Glomerular endothelial cell (primary cell): ENCODE measurements around the gene HSP90AB1. TPM values are rescaled to one million over a fixed set of nuclear protein-coding genes. Genes with fewer than 3 reads are reported as not detected.

ENCODE experiments used
- DNase-seq: peaks from one replicate; pipeline ENCODE4 v3.0.0-alpha.2; 2011; ENCODE audit warnings: low read depth, low spot score; ENCODE audit errors: extremely low read depth
- total RNA-seq: library from RNA; depleted of rRNA; stranded (reverse); fragments of >200 nt; gene quantifications from 2 replicates; pipeline ENCODE4 v1.2.3, GENCODE V29; 2015

HSP90AB1 gene
- total RNA-seq, 1 donor from 2014 or later: 1,001 TPM

DNA sequence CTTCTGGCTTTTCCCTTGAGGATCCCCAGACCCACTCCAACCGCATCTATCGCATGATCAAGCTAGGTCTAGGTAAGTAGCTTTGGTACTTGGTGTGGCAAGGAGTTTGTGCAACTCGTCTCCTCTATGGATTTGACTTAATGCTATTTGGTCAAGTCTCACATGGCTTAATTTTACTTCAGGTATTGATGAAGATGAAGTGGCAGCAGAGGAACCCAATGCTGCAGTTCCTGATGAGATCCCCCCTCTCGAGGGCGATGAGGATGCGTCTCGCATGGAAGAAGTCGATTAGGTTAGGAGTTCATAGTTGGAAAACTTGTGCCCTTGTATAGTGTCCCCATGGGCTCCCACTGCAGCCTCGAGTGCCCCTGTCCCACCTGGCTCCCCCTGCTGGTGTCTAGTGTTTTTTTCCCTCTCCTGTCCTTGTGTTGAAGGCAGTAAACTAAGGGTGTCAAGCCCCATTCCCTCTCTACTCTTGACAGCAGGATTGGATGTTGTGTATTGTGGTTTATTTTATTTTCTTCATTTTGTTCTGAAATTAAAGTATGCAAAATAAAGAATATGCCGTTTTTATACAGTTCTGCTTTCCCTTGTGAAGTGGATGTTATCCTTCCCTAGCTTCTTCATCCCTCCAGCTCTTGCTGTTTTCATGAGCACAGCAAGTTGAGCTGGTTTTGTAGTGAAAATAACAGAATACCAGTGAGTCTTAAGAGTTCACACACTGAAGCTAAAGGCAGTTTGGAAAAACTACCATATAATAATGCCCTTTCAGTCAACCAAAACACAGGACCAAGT is 6.6 kb downstream of the HSP90AB1 start:
- no peak for DNase-seq

DNA sequence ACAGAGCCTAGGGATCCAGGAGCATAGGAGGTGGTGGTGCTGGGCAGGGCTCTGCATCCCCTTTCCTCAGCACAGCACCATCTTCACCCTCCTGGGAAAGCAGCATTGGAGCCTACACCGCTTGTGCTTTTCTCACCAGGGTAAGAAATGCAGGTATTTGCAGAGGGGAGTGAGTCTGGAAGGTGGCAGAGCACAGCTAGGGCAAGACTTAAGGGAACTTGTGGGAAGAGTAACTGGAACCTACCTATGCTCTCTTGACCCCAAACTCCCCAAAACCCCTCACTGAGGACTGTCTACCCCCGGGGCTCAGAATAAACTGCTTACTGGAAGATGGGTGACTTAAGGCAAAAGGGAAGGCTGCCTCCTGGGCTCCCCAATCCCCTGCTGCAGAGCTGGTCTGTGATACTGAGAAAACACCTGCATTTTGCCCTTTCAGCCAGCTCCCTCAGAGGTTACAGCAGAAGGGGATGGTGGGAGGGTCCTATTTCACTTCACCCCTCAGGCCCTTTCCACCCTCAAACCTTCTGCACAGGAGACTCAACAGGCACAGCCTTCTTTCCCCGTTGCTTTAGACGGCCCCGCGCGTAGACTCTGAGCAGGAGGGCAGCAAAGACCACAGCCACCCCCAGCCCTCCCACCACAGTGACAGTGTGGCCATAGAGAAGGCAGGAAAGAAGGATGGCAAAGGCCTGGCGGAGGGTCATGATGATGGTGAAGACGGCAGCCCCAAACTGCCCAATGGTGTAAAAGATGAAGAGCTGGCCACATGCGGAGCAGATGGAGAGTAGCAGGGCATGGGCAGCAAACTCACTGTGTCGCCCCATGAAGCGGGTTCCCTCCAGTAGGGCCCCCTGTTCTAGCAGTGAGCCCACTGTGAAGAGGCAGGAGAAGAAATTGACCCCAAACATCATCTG is 7.5 kb downstream of the HSP90AB1 start:
- DNase-seq: no peak

DNA sequence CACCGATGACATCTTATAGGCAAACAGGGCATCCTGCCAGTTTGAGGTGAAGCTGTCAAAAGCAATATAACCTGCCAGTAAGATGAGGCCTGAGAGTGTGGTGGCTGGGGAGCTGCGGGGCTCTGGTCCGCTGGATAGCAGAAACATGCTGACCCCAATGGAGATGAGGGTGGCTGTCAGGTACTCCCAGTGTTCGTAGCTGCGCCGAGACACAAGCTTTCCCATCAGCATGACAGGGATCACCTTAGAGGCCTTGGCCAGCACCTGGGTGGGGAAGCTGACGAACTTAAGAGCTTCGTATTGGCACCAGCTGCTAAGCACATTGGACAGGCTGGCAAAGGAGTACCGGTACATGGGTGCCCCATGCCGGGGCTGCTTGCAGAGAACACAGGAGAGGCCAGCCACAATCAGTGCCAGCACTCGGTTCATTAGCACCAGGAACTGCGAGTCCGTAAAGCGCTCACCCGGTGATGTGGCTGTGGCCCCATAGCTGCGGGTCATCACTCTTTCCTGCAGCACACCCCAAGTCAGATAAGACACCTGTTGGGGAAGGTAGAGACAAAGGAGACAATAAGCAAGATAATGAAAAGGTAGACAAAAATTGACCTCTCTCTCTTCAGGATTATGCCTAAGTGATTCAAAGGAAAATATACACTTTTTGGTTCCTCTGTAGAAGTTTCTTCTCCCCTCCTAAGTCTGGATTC is 8.4 kb downstream of the HSP90AB1 start:
- DNase-seq: no peak

DNA sequence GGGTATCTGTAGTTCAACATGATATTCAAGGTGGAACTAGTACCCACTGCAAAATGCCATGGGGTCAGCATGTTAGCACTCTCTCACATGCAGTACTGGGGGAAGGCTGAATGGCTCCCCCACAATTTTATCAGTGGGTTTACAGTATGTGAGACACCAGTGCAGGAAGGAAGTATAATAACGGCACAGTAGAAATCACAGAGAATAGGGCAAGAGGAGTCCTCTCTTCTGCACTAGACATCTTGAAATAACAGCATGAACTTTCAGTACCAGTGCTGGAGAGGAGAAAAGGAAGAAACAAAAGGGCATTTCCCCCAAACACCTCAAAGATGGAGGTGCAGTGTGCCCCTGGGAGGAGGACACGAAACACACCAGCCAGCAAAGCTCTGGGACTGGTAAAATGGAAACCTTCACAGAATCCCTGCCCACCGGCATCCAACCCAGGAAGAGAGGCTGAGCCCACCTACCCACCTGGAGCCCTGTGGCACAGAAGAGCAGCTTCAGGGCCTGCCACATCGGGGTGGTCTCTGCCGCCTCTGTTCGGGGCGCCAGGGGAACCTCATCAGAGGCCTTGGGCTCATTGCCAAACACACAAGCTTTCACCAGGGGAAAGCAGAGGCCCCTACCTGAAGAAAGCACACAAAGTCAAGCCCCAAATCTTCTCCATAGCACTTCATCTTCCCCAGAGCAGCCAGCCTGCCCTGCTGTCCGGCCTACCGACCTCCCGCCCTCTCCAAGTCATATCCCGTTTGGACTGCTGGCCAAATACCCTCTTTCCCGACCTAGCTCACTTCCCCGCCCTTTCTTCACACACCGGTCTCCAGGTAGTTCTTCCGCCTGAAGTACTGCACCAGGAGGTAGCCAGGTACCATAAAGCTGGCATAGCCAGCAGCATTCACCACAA is 9.2 kb downstream of the HSP90AB1 start:
- no peak for DNase-seq

DNA sequence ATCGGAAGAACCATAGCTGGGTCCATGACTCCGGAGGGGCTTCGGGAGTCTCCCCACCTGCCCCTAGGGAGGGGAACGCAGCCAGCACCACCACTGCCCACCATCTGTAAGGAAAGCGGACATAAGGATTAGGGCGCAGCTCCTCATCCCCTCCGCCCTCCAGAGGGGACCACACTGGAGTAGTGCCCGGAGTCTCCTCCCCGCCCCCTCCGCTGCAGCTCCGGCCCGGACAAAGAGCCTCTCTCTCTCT is 9.8 kb downstream of the HSP90AB1 start:
- DNase-seq: no peak

DNA sequence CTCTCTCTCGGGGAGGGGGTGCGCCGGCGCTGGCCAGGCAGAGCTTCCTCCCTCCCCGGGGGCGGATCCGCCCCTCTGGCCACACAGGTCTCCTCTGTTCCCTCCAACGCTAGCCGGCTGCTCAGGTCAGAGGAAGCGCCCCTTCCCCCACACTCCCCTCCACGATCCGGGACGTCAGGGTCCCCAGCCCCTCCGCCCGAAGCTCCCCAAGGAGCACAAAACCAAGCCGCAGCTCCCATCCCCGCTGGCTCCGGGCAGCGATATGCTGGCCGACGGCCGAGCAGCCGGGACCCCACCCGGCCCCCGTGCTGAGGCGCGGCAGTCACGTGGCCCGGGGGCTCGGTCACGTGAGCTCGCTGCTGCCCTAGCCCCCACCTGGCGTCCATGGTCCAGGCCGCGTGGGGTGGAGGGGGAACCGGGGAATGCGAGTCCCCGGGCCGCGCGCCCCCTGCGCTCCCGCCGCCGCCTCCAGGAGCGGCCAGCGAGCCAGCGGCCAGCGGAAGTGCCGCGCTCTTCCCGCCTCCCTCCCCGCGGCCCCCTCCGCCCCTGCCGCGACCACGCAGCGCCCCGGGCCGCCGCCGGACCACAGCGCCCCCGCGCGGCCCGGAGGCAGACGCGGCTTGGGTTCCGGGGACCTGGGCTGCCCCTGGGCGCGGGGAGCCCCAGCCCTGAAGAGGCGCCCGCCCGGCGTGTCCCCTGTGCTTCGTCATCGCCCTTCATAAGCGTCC is 10.3 kb downstream of the HSP90AB1 start, which contains the start of gene SLC35B2:
Gene SLC35B2, minus strand, starts transcription at position 504 of the 728 bp plus-strand sequence. Its CDS starts 118 bp downstream, at position 386.
- no peak for DNase-seq

DNA sequence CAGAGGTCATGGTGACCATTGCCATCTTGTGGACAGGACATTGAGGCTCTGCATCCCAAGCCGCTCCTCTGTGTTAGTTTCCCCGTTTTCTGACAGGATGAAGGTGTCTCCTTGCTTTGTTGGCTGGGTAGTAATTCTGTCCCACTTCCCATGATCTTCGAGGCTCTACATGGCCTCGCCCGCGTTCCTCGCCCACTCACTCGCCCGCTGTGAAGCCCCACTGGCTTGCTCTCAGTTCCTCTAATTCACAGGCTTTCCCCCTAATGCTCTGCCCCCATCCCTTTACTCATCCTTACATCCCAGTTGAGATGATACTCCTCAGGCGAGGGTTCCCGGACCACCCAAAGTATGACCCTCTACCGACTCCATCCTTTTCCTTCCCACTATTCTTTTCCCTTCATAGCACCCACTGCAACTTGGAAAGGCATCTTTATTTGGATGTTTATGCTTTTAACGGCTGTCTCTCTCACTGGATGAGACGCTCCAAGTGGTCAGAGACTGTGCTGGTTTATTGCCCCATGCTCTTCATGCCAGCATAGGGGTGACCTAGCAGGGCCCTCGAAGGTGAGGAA is 10.9 kb downstream of the HSP90AB1 start:
- no peak for DNase-seq

DNA sequence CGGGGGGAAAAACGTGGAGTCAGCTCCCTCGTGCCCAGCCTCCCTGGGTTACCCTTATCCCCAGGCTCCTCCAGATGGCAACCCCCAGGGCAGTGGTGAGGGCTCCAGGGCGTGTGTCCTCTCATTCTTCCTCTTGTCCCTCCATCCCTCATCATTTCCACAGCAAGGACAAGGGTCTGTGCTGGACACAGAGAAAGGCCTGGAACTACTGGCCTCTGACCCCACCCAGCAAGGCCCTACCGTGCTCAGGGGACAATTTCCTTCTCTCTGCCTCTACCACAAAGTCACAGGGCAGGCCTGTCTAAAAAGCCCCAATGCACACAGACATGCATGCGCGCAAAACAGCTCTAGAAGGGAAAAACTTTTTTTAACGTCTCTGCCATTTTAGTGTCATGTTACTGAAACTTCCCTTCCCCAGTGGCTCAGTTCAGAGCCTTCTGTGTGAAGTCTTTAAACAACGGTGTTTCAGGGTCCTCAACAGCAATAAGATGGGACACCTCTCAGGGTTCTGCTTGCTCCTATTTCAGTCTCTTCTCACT is 11.5 kb downstream of the HSP90AB1 start:
- no peak for DNase-seq

DNA sequence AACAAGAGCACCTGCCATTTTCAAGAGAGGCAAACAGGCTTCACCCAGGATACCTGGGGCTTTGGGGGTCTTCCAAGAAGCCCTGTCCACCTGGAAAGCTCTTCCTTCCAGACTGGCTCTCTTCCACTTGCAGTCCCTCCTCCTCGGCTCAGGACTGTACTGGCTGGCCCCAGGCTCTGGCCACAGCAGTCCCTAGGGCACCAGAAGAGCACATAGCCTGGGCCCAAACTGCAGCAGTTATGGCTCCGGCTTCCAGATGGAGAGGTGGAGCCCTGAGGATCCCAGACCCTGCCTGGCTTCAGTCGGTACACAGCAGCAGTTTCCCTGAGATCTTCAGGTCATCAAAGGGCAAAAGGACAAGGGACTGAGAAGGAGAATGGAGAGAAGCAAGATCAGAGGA is 12.0 kb downstream of the HSP90AB1 start:
- no peak for DNase-seq

DNA sequence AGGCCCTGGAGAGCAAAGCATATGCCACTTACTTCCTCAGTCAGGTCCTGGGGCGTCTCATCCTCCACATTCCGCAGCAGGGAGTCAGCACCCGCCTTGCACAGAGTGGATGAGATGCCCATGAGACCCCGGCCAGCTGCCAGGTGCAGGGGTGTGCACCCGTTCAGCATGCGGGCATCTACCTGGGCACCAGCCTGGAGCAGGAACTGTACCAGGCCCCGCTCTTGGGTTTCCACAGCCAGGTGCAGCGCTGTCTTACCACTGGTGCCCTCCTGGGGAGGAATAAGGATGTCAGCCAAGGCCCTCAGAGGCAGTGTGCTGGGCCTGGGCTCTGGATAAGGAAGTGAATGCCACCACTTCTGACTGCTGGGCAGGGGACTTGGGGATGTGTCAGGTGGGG is 13.1 kb downstream of the HSP90AB1 start:
- DNase-seq: no peak

DNA sequence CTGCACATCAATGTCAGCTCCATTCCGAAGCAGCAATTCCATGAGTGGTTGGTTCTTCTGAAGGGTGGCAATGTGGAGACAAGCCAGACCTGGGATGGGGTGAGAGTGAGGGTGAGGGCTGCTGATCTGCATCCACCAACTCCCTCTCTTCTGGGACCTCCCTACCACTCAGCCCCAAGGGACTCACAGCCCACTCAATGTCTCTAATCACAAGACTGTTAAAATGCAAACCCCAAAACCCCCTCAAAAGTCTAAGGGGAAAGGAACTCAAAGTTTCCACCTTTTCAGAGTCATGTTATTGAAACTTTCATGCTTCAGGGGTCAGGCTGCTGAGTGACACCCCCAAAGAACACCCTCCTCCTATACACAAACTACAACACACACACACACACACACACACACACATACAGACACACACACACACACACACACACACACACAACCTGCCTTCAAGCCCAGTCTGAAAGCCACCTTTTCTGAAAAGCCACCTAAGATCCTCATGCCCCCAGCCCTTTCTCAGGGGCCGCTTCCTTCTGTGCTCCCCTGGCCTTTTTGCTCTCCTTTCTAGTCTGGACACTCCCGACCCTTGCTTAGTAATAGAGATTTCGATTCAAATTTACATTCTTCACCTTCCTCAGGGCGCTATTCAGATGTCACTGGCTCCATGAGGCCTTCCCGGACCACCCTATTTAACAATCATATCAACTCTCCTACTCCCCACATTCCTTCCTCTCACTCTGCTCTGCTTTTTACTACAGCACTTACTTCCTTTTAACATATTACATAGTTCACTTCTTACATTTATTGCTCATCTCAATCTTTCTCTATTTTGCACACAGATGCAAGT is 13.8 kb downstream of the HSP90AB1 start:
- DNase-seq: no peak

DNA sequence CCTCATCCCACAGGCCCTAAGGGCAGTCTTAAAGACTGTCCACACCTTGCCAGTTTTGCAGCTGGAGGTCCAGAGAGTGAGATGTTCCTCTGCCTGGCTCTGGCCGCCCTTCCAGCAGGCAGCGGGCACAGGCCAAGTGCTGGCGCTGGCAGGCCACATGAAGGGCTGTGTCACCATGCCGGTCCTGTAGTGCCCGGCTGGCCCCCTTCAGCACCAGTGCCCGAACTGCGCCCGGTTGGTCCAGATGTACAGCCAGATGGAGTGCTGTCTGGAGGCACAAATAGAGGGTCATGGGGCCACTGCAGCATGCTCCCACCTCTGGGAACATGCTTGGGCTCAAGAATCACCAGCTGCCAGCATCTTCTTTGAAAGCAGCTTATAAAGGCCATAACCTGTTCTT is 14.7 kb downstream of the HSP90AB1 start:
- no peak for DNase-seq

DNA sequence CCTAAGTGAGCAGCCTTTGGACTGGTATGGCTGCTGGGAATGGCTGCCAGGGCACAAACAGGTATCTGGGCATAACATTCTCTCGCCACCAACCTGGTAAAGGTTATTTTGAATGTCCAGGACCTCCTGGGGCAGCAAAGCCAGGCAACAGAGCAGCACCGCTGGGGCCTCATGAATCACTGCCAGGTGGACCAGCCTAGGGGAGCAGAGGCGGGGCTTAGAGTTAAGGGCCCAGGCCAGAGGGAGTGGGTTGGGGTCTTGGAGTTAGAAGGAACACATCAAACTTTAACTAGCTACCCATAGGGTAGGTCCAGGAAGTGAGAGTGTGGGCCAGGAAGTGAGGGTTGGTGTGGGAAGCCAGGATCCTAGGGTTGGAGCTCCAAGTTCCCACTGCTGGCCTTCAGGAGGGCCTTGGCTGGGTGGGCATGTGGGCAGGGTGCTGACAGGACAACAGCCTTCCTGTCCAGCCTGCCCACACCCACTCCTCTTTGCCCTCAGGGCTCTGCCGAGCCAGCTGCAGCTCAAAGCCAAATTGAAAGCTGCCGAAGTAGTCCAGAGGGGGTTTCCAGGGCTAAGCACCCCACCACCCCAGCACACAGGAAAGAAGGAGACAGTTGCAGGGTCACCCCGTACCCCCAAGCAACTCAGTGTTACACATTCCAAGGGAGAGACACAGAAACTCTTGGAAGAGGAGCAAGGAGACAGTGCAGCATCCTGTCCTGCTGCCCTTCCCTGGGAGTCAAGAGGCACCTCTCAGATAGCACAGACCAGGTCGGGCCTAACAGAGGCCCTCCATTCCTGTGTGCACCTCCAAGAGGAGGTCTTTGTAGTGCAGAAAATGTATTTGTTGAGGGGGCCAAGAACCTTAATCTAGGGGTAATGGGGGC is 15.8 kb downstream of the HSP90AB1 start:
- DNase-seq: no peak

DNA sequence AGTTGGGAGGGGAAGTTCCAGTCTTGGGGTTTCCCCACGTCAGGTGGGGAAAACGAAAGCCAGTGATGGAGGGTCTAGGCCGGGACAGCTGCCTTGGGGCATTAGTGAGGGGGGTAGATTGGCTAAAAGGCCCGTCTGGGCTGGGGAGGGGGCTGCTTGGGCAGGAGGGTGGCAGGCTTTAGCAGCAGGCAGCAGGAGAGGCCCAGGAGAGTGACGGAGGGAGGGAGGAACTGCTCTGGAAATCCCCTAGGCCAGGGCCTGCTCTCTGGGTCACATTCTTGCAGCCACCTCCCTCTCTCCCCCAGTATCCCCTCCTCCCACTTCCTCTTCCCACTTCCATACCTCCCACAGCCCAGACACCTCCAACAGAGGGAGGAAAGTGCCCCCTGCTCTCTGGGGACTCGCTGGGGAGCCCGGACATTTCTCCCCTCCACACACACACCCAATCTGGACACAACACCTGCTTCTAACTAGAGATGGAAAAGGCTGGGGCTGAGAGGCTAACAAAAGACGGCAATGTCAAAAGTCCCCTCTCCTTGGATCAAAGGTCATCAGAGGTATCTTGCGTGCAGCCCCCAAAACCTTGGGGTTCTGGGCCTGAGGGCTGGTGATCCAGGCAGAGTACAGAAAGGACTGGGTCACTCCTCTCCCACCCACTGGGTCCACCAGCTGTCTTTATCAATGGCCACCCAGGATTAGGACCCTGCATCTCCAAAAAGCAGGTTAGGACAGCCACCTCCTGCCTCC is 16.6 kb downstream of the HSP90AB1 start:
- no peak for DNase-seq

DNA sequence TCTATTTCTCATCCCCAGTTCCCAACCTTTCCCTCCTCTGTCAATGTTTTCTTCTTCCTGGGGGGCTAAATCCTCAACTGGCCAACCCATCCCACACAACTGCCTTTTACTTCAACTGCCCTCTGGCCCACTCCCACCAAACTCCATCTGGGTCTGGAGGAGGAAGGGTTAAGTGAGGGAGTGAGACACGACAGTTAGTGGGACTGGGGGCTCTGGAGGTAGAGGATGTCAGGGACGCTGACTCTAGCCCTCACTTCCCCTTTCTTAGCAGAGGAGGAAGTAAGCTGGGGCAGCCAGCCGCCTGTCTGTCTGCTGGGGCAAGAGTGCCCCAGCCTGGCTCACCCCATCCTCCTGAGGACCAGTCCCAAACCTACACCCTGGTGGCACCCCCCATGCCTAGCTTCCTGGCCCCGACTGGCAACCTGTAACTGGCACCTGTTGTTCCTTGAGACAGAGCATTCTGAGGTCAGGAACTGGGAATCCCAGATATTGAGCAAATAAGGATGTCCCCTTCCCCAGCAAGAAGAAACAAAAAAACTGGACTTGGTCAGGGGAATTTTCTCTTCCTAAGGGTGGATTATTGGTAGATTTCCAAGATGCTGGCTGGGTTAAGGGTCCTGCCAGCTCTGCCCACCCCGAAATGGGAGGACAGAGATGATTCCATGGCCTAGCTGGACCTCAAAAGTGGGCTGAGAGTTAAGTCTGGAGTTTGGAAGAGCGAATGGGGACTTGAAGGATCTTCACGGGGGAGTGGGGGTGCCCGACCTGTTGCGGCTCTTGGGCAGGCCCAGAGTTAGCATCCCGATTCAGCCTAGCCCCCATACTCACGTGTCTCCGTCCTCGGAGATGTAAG is 17.5 kb downstream of the HSP90AB1 start:
- DNase-seq: no peak
